HCT116 (cell line): ENCODE measurements around the gene PNPLA6. TPM values are rescaled to one million over a fixed set of nuclear protein-coding genes. Genes with fewer than 3 reads are reported as not detected.

Experiments used
- ATAC-seq: fragments of 200-7000 bp; cut with Tn5 transposase; 2 replicates; pipeline ENCODE4 v1.9.1; 2020; ENCODE audit warnings: mild to moderate bottlenecking, moderate library complexity
- BruUV-seq: library from RNA; stranded (reverse); fragments of 400-500 nt; replicated peaks from 2 replicates; lab custom pipeline; 2021; lab: Mats Ljungman, UMichigan
- CTCF ChIA-PET: fragments of 300-600 bp; sonication (Branson Sonifier 250); formaldehyde crosslinking; loops from one replicate; lab custom pipeline; 2021; ENCODE audit warnings: antibody characterized with exemption; lab: Charles Lee
- POLR2A ChIA-PET: fragments of 300-600, 350-600 bp; sonication (Branson Sonifier 250); formaldehyde crosslinking; loops from one replicate; lab custom pipeline; 2021; ENCODE audit warnings: antibody characterized with exemption; lab: Charles Lee
- RAD21 ChIA-PET, 2 experiments: fragments of 300-600 bp; sonication (Branson Sonifier 250); formaldehyde crosslinking; loops; one replicate each; lab custom pipeline; 2023; ENCODE audit warnings: low total read pairs in 2 of 2; ENCODE audit not compliant: uncharacterized antibody in 2 of 2, unreplicated experiment in 2 of 2, low non-redundant PET in 1 of 2; lab: Charles Lee
- DNase-seq: peaks from one replicate; pipeline ENCODE4 v3.0.0-alpha.2; 2010; ENCODE audit warnings: low read depth, low spot score
- H2AFZ ChIP-seq: fragments of 200-600 bp; shearing (Covaris generic), sonication (generic); 2 replicates; pipeline ENCODE4 v1.6.1; 2017; ENCODE audit warnings: low read depth, mixed run types, mixed read lengths, antibody characterized with exemption, low read length; ENCODE audit not compliant: poor library complexity, severe bottlenecking
- H3K27ac ChIP-seq: 2 replicates; pipeline ENCODE4 v1.5.1; 2012; ENCODE audit warnings: low read depth, low read length
- H3K27me3 ChIP-seq: fragments of 200-600 bp; sonication (generic); 2 replicates; pipeline ENCODE4 v1.6.1; 2016; ENCODE audit warnings: mixed run types, low read length, mixed read lengths; ENCODE audit not compliant: insufficient read depth
- H3K36me3 ChIP-seq, 2 experiments: fragments of 200-500 bp in 1 of 2; fragments of 200-600 bp in 1 of 2; sonication (Bioruptor generic) in 1 of 2; sonication (generic) in 1 of 2; 2 replicates each; pipeline versions ENCODE4 v1.5.1 to v1.6.1; 2014 to 2016; ENCODE audit warnings: low read length in 2 of 2, inconsistent platforms in 1 of 2, mixed read lengths in 1 of 2, mixed run types in 1 of 2; ENCODE audit not compliant: insufficient read depth in 2 of 2, control insufficient read depth in 1 of 2
- H3K4me1 ChIP-seq, 2 experiments: fragments of 200-600 bp in 1 of 2; sonication (generic) in 1 of 2; 2 replicates each; pipeline versions ENCODE4 v1.5.1 to v1.6.1; 2012 to 2017; ENCODE audit warnings: low read length in 2 of 2, inconsistent platforms in 1 of 2, mild to moderate bottlenecking in 1 of 2, mixed read lengths in 1 of 2, mixed run types in 1 of 2, moderate library complexity in 1 of 2; ENCODE audit not compliant: insufficient read depth in 2 of 2, control insufficient read depth in 1 of 2
- H3K4me2 ChIP-seq: fragments of 200-600 bp; sonication (generic); 2 replicates; pipeline ENCODE4 v1.6.1; 2017; ENCODE audit warnings: mixed run types, low read length, mixed read lengths
- H3K4me3 ChIP-seq, 2 experiments: fragments of 200-600 bp in 1 of 2; sonication (generic) in 1 of 2; replicated peaks in 1 of 2; 2 replicates each; pipeline ENCODE4 v1.5.1; 2011 to 2016; ENCODE audit warnings: low read length in 2 of 2, control low read depth in 1 of 2, low read depth in 1 of 2, mild to moderate bottlenecking in 1 of 2, mixed read lengths in 1 of 2, mixed run types in 1 of 2
- H3K79me2 ChIP-seq: fragments of 200-600 bp; sonication (generic); 2 replicates; pipeline ENCODE4 v1.6.1; 2017; ENCODE audit warnings: mild to moderate bottlenecking, mixed run types, low read length, moderate library complexity, mixed read lengths; ENCODE audit not compliant: insufficient read depth
- H3K9ac ChIP-seq: fragments of 200-600 bp; sonication (generic); 2 replicates; pipeline ENCODE4 v1.6.1; 2016; ENCODE audit warnings: low read length, mixed read lengths
- H3K9me2 ChIP-seq: fragments of 200-600 bp; sonication (generic), shearing (Covaris generic); 2 replicates; pipeline ENCODE4 v1.6.1; 2017; ENCODE audit warnings: mixed run types, mild to moderate bottlenecking, moderate library complexity; ENCODE audit not compliant: insufficient read depth
- H3K9me3 ChIP-seq, 2 experiments: fragments of 200-500 bp in 1 of 2; fragments of 200-600 bp in 1 of 2; sonication (Bioruptor generic) in 1 of 2; sonication (generic) in 1 of 2; 2 replicates each; pipeline ENCODE4 v1.6.1; 2014 to 2017; ENCODE audit warnings: low read length in 2 of 2, mixed read lengths in 2 of 2, inconsistent platforms in 1 of 2, low read depth in 1 of 2, mild to moderate bottlenecking in 1 of 2, mixed run types in 1 of 2, moderate library complexity in 1 of 2; ENCODE audit not compliant: control insufficient read depth in 1 of 2, insufficient read depth in 1 of 2
- H4K20me1 ChIP-seq: fragments of 200-600 bp; sonication (generic), shearing (Covaris generic); 2 replicates; pipeline ENCODE4 v1.6.1; 2017; ENCODE audit warnings: mixed run types, mild to moderate bottlenecking, moderate library complexity; ENCODE audit not compliant: insufficient read depth
- ATF3 ChIP-seq: IDR thresholded peaks from 2 replicates; pipeline ENCODE4 v1.6.1; 2012
- EGR1 ChIP-seq: IDR thresholded peaks from 2 replicates; pipeline ENCODE4 v1.6.1; 2012; ENCODE audit warnings: low read depth
- ELF1 ChIP-seq: IDR thresholded peaks from 2 replicates; pipeline ENCODE4 v1.6.1; 2012; ENCODE audit warnings: low read depth, borderline replicate concordance
- EZH2 ChIP-seq: fragments of 200-600 bp; sonication (generic); IDR thresholded peaks from 2 replicates; pipeline ENCODE4 v1.6.1; 2017; ENCODE audit warnings: antibody characterized with exemption, mixed run types
- FOSL1 ChIP-seq: IDR thresholded peaks from 2 replicates; pipeline ENCODE4 v1.6.1; 2012; ENCODE audit warnings: low read depth
- RAD21 ChIP-seq: IDR thresholded peaks from 2 replicates; pipeline ENCODE4 v1.6.1; 2012; ENCODE audit warnings: low read depth, mild to moderate bottlenecking
- SIN3A ChIP-seq: IDR thresholded peaks from 2 replicates; pipeline ENCODE4 v1.6.1; 2012; ENCODE audit warnings: low read depth
- SRF ChIP-seq: IDR thresholded peaks from 2 replicates; pipeline ENCODE4 v1.6.1; 2012; ENCODE audit warnings: low read depth
- ZNF274 ChIP-seq: fragments of 200-500 bp; sonication (Bioruptor generic); IDR thresholded peaks from 2 replicates; pipeline ENCODE4 v1.6.1; 2014; ENCODE audit warnings: mild to moderate bottlenecking, low read depth, low read length, inconsistent platforms
- intact Hi-C: fragments of 100-400 bp; cut with micrococcal nuclease; formaldehyde crosslinking; loops from 2 replicates; pipeline ENCODE4 v1.10.0; 2022
- total RNA-seq: library from RNA; stranded (reverse); gene quantifications from one replicate; pipeline ENCODE4 v1.2.1, GENCODE V29; 2021; ENCODE audit not compliant: unreplicated experiment
- TF ChIP-seq, protein P1 (sequence below): IDR thresholded peaks from 2 replicates; pipeline ENCODE4 v1.6.1; 2012
- TF ChIP-seq, protein P2 (sequence below), 3 experiments: fragments of 200-600 bp in 1 of 3; sonication (generic) in 1 of 3; IDR thresholded peaks in 2 of 3; conservative IDR thresholded peaks in 1 of 3; 2 replicates each; pipeline ENCODE4 v1.5.1; 2012 to 2017; ENCODE audit warnings: low read depth in 2 of 3, low read length in 2 of 3, antibody characterized with exemption in 1 of 3, borderline replicate concordance in 1 of 3, control low read depth in 1 of 3, mild to moderate bottlenecking in 1 of 3, mixed read lengths in 1 of 3, mixed run types in 1 of 3, moderate library complexity in 1 of 3; ENCODE audit not compliant: insufficient read depth in 1 of 3

The PNPLA6 gene
- total RNA-seq, 1 experiment from 2014 or later: 159 TPM

DNA sequence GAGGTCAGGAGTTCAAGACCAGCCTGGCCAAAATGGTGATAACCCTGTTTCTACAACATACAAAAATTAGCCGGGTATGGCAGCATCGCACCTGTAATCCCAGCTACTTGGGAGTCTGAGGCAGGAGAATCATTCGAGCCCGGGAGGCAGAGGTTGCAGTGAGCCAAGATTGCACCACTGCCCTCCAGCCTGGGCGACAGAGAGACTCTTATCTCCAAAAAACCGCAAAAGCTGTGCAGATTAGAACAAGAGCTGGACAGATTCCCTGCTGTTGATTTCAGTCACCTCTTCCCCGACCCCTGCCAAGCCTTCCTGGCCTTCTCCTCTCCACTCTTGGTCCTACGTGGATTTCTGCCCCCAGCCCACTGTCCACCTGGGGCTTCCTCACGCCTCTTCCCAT is 68.4 kb downstream of the PNPLA6 start:
- no TSS peak for BruUV-seq
- Histone ChIP-seq H3K4me3 (no peak overlapping the region), H3K27ac (no peak overlapping the region), H3K36me3 (peaks cover 3 to 7% of the 10 kb centered on the region in 2 experiments; a peak in 3 of 4 replicates), H4K20me1 (no peaks in the 10 kb centered on the region), H3K4me2 (peak overlapping the region; percentile 58; the same call in 1 of the 2 replicates), H2AFZ (no peak overlapping the region), H3K27me3 (no peaks in the 10 kb centered on the region), H3K9me2 (peaks cover 3% of the 10 kb centered on the region; the same call in 1 of the 2 replicates), H3K79me2 (peaks cover 26% of the 10 kb centered on the region), H3K4me1 (peaks cover 10 to 40% of the 10 kb centered on the region in 2 experiments), H3K9me3 (no peaks in the 10 kb centered on the region), H3K9ac (no peak overlapping the region)
- ChIA-PET POLR2A (no interaction called here), CTCF (no interaction called here), RAD21 (no interaction called here)
- ATAC-seq (no peak), DNase-seq (no peak)
- intact Hi-C loops: no loop called here
- TF ChIP-seq RAD21 (no peak), EGR1 (no peak), EZH2 (no peak), FOSL1 (no peak), ELF1 (no peak), SIN3A (no peak)

DNA sequence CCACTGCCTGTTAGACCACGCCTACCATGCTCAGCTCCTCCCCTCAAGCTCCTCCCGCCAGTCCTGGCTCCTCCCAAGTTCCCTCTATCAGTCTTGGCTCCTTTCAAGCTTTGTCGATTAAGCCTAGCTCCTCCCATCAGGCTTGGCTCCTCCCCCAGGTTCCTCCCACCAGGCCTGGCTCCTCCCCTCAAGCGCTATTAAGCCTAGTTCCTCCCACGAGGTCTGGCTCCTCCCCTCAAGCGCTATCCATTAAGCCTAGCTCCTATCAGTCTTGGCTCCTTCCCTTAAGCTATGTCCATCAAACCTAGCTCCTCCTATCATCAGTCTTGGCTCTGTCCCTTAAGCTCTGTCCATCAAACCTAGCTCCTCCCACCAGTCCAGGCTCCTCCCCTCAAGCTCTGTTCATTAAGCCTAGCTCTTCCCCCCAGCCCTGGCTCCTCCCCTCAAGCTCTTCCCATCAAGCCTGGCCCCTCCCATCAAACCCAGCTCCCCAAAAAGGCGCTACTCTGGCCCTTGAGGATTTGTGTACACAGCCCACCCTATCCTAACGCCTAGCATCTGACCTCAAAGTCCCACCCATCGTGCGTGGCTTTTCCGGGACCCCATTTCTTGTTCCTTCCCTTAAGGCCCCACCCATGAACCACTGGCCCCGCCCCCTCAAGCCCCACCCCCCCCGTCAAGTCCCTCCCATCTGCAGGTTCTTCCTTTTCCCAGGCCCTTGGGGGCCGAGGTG is 70.1 kb downstream of the PNPLA6 start:
- H3K4me3 ChIP-seq: no peak overlapping the region
- peaks cover 3% of the 10 kb centered on the region; the same call in 1 of the 2 replicates for H3K9me2 ChIP-seq
- H3K4me2 ChIP-seq: no peak overlapping the region
- H3K27ac ChIP-seq: peak overlapping the region; percentile 9; the same call in 1 of the 2 replicates
- no TSS peak for BruUV-seq
- no peak overlapping the region for H3K9ac ChIP-seq
- no peaks in the 10 kb centered on the region for H4K20me1 ChIP-seq
- no peaks in the 10 kb centered on the region for H3K27me3 ChIP-seq
- H2AFZ ChIP-seq: no peak overlapping the region
- peak; percentile 85 for ATAC-seq
- peaks cover 3 to 7% of the 10 kb centered on the region in 2 experiments for H3K36me3 ChIP-seq
- DNase-seq: peak; percentile 79
- CTCF ChIA-PET: interaction anchor here (0.9 to 1.1 kb wide), 3 partner anchors 12 to 46 kb away, joined by 3 to 8 read pairs (median 5); no protein-coding TSS in a partner anchor
- peaks cover 26% of the 10 kb centered on the region for H3K79me2 ChIP-seq
- H3K4me1 ChIP-seq: peaks cover 10 to 40% of the 10 kb centered on the region in 2 experiments
- no peaks in the 10 kb centered on the region for H3K9me3 ChIP-seq
- intact Hi-C loops: no loop called here
- RAD21 ChIA-PET: no interaction called here
- POLR2A ChIA-PET: interaction anchor here (0.7 to 1.6 kb wide), 6 partner anchors 10 to 99 kb away, joined by 3 to 10 read pairs (median 4); partner anchors contain the start of genes CAMSAP3, PCP2, PET100 and XAB2
- TF ChIP-seq ZNF274 (no peak), SRF (no peak), FOSL1 (no peak), ATF3 (no peak), EGR1 (no peak)
- TF ChIP-seq, protein P1, sequence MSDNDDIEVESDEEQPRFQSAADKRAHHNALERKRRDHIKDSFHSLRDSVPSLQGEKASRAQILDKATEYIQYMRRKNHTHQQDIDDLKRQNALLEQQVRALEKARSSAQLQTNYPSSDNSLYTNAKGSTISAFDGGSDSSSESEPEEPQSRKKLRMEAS: no peak
- TF ChIP-seq, protein P2, sequence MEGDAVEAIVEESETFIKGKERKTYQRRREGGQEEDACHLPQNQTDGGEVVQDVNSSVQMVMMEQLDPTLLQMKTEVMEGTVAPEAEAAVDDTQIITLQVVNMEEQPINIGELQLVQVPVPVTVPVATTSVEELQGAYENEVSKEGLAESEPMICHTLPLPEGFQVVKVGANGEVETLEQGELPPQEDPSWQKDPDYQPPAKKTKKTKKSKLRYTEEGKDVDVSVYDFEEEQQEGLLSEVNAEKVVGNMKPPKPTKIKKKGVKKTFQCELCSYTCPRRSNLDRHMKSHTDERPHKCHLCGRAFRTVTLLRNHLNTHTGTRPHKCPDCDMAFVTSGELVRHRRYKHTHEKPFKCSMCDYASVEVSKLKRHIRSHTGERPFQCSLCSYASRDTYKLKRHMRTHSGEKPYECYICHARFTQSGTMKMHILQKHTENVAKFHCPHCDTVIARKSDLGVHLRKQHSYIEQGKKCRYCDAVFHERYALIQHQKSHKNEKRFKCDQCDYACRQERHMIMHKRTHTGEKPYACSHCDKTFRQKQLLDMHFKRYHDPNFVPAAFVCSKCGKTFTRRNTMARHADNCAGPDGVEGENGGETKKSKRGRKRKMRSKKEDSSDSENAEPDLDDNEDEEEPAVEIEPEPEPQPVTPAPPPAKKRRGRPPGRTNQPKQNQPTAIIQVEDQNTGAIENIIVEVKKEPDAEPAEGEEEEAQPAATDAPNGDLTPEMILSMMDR (IDR thresholded peaks at IDR 0.05 in 2 of 3, conservative IDR thresholded peaks at IDR 0.05 in 1 of 3; ENCODE audit: borderline replicate concordance in 1 of 3, insufficient read depth in 1 of 3, low read depth in 2 of 3, low read length in 2 of 3): no peak
